ENCODE measurements around the gene HS6ST3. TPM values are rescaled to one million over a fixed set of nuclear protein-coding genes. Genes with fewer than 3 reads are reported as not detected.

Gene HS6ST3
- total RNA-seq, 1 donor from 2014 or later = 1.3 TPM

GRCh38 chr13:96525715-96526114 is 435.8 kb downstream of the HS6ST3 start:
- H3K4me1 Mint-ChIP-seq (ENCODE audit: low read depth, unreplicated experiment) = peaks cover 4% of the 10 kb centered on the region
- no peak for DNase-seq
- H3K27ac Mint-ChIP-seq (ENCODE audit: unreplicated experiment) = no peak overlapping the region
- no peak overlapping the region for H3K4me3 Mint-ChIP-seq (ENCODE audit: unreplicated experiment)
- no peaks in the 10 kb centered on the region for H3K36me3 Mint-ChIP-seq (ENCODE audit: unreplicated experiment)
- peaks cover 2% of the 10 kb centered on the region for H3K27me3 Mint-ChIP-seq (ENCODE audit: unreplicated experiment)
- TF ChIP-seq CTCF (IDR thresholded peaks at IDR 0.05; ENCODE audit: partially characterized antibody, unreplicated experiment) = no peak
- H3K9me3 Mint-ChIP-seq (ENCODE audit: unreplicated experiment) = peaks cover 1% of the 10 kb centered on the region

- Mint-ChIP-seq H3K27me3 (ENCODE audit: unreplicated experiment) (peaks cover 2% of the 10 kb centered on the region), H3K36me3 (ENCODE audit: unreplicated experiment) (no peaks in the 10 kb centered on the region), H3K9me3 (ENCODE audit: unreplicated experiment) (peaks cover 1% of the 10 kb centered on the region), H3K27ac (ENCODE audit: unreplicated experiment) (no peak overlapping the region), H3K4me1 (ENCODE audit: low read depth, unreplicated experiment) (peaks cover 4% of the 10 kb centered on the region), H3K4me3 (ENCODE audit: unreplicated experiment) (no peak overlapping the region)
- no peak for TF ChIP-seq CTCF (IDR thresholded peaks at IDR 0.05; ENCODE audit: partially characterized antibody, unreplicated experiment)
- DNase-seq = no peak
Measured at GRCh38 chr13:96527497-96527896, 437.6 kb downstream of the HS6ST3 start.

- no peak overlapping the region for H3K4me3 Mint-ChIP-seq (ENCODE audit: unreplicated experiment)
- H3K27me3 Mint-ChIP-seq (ENCODE audit: unreplicated experiment) = no peaks in the 10 kb centered on the region
- H3K36me3 Mint-ChIP-seq (ENCODE audit: unreplicated experiment) = no peaks in the 10 kb centered on the region
- DNase-seq = no peak
- H3K9me3 Mint-ChIP-seq (ENCODE audit: unreplicated experiment) = peaks cover 1% of the 10 kb centered on the region
- no peak overlapping the region for H3K27ac Mint-ChIP-seq (ENCODE audit: unreplicated experiment)
- TF ChIP-seq CTCF (IDR thresholded peaks at IDR 0.05; ENCODE audit: partially characterized antibody, unreplicated experiment) = no peak
- H3K4me1 Mint-ChIP-seq (ENCODE audit: low read depth, unreplicated experiment) = no peaks in the 10 kb centered on the region
Measured at GRCh38 chr13:96532804-96533203, 442.9 kb downstream of the HS6ST3 start.

GRCh38 chr13:96533408-96533807 is 443.5 kb downstream of the HS6ST3 start:
- no peak for DNase-seq
- TF ChIP-seq CTCF (IDR thresholded peaks at IDR 0.05; ENCODE audit: partially characterized antibody, unreplicated experiment) = no peak
- no peak overlapping the region for H3K4me3 Mint-ChIP-seq (ENCODE audit: unreplicated experiment)
- H3K27me3 Mint-ChIP-seq (ENCODE audit: unreplicated experiment) = no peaks in the 10 kb centered on the region
- H3K9me3 Mint-ChIP-seq (ENCODE audit: unreplicated experiment) = peaks cover 1% of the 10 kb centered on the region
- H3K36me3 Mint-ChIP-seq (ENCODE audit: unreplicated experiment) = no peaks in the 10 kb centered on the region
- H3K27ac Mint-ChIP-seq (ENCODE audit: unreplicated experiment) = no peak overlapping the region
- no peaks in the 10 kb centered on the region for H3K4me1 Mint-ChIP-seq (ENCODE audit: low read depth, unreplicated experiment)

GRCh38 chr13:96539791-96540190 is 449.9 kb downstream of the HS6ST3 start:
- H3K4me3 Mint-ChIP-seq (ENCODE audit: unreplicated experiment) = no peak overlapping the region
- TF ChIP-seq CTCF (IDR thresholded peaks at IDR 0.05; ENCODE audit: partially characterized antibody, unreplicated experiment) = no peak

More at GRCh38 chr13:96539791-96540190, 449.9 kb downstream of the HS6ST3 start:
- Mint-ChIP-seq H3K9me3 (ENCODE audit: unreplicated experiment) (peaks cover 1% of the 10 kb centered on the region), H3K27ac (ENCODE audit: unreplicated experiment) (no peak overlapping the region), H3K4me1 (ENCODE audit: low read depth, unreplicated experiment) (peaks cover 5% of the 10 kb centered on the region), H3K27me3 (ENCODE audit: unreplicated experiment) (no peaks in the 10 kb centered on the region), H3K36me3 (ENCODE audit: unreplicated experiment) (no peaks in the 10 kb centered on the region)
- DNase-seq = no peak
